ENCODE measurements around the gene SPTBN5. TPM values are rescaled to one million over a fixed set of nuclear protein-coding genes. Genes with fewer than 3 reads are reported as not detected.

SPTBN5 gene
- total RNA-seq, 2 donors from 2014 or later: 2.0 to 2.8 TPM

- Mint-ChIP-seq H3K9me3 (no peaks in the 10 kb centered on the region), H3K4me1 (peaks cover 5% of the 10 kb centered on the region), H3K27ac (no peak overlapping the region), H3K36me3 (ENCODE audit: low read depth) (peaks cover 16% of the 10 kb centered on the region), H3K4me3 (no peak overlapping the region), H3K27me3 (ENCODE audit: insufficient read depth) (peaks cover 3% of the 10 kb centered on the region)
- Histone ChIP-seq H3K4me3 (ENCODE audit: low read length) (no peak overlapping the region), H3K27me3 (ENCODE audit: control insufficient read depth, insufficient read depth, low read length, poor library complexity, severe bottlenecking) (no peaks in the 10 kb centered on the region), H3K36me3 (ENCODE audit: control insufficient read depth, insufficient read depth, low read length) (no peaks in the 10 kb centered on the region), H3K27ac (ENCODE audit: low read depth, low read length) (no peak overlapping the region), H3K4me1 (ENCODE audit: control insufficient read depth, insufficient read depth, low read length) (peaks cover 4% of the 10 kb centered on the region), H3K9ac (ENCODE audit: extremely low read depth, low read length, poor library complexity, severe bottlenecking) (no peak overlapping the region), H3K9me3 (ENCODE audit: control insufficient read depth, low read length) (no peaks in the 10 kb centered on the region)
- no peak for DNase-seq
- no peak for TF ChIP-seq CTCF (conservative IDR thresholded peaks at IDR 0.05)
- WGBS, 2 experiments (ENCODE audit: insufficient coverage in 1 of 2, insufficient read length in 1 of 2): 91 to 97% methylated on average over 9 to 10 of the region's 10 CpGs
Observed at GRCh38 chr15:41825145-41825544, 68.7 kb downstream of the SPTBN5 start.

- Histone ChIP-seq H3K27me3 (ENCODE audit: control insufficient read depth, insufficient read depth, low read length, poor library complexity, severe bottlenecking) (no peaks in the 10 kb centered on the region), H3K36me3 (ENCODE audit: control insufficient read depth, insufficient read depth, low read length) (no peaks in the 10 kb centered on the region), H3K9ac (ENCODE audit: extremely low read depth, low read length, poor library complexity, severe bottlenecking) (no peak overlapping the region), H3K27ac (ENCODE audit: low read depth, low read length) (no peak overlapping the region), H3K4me3 (ENCODE audit: low read length) (no peak overlapping the region), H3K4me1 (ENCODE audit: control insufficient read depth, insufficient read depth, low read length) (peaks cover 4% of the 10 kb centered on the region), H3K9me3 (ENCODE audit: control insufficient read depth, low read length) (no peaks in the 10 kb centered on the region)
- no peak for TF ChIP-seq CTCF (conservative IDR thresholded peaks at IDR 0.05)
- Mint-ChIP-seq H3K36me3 (ENCODE audit: low read depth) (peaks cover 15% of the 10 kb centered on the region), H3K9me3 (no peaks in the 10 kb centered on the region), H3K4me3 (no peak overlapping the region), H3K27ac (no peak overlapping the region), H3K4me1 (peaks cover 5% of the 10 kb centered on the region), H3K27me3 (ENCODE audit: insufficient read depth) (peaks cover 3% of the 10 kb centered on the region)
- WGBS, 2 experiments (ENCODE audit: insufficient coverage in 1 of 2, insufficient read length in 1 of 2): 93 to 97% methylated on average over 15 to 19 of the region's 19 CpGs
- DNase-seq: no peak
Observed at GRCh38 chr15:41824062-41824745, 69.6 kb downstream of the SPTBN5 start.

- peaks cover 2% of the 10 kb centered on the region for H3K4me1 Mint-ChIP-seq
- H3K9me3 Mint-ChIP-seq: no peaks in the 10 kb centered on the region
- Histone ChIP-seq H3K9ac (ENCODE audit: extremely low read depth, low read length, poor library complexity, severe bottlenecking) (no peak overlapping the region), H3K4me3 (ENCODE audit: low read length) (no peak overlapping the region), H3K4me1 (ENCODE audit: control insufficient read depth, insufficient read depth, low read length) (no peaks in the 10 kb centered on the region), H3K27me3 (ENCODE audit: control insufficient read depth, insufficient read depth, low read length, poor library complexity, severe bottlenecking) (no peaks in the 10 kb centered on the region), H3K9me3 (ENCODE audit: control insufficient read depth, low read length) (no peaks in the 10 kb centered on the region), H3K27ac (ENCODE audit: low read depth, low read length) (no peak overlapping the region), H3K36me3 (ENCODE audit: control insufficient read depth, insufficient read depth, low read length) (peaks cover 4% of the 10 kb centered on the region)
- 93 to 94% methylated on average over 3 to 11 of the region's 11 CpGs for WGBS, 2 experiments (ENCODE audit: insufficient coverage in 1 of 2, insufficient read length in 1 of 2)
- TF ChIP-seq CTCF (conservative IDR thresholded peaks at IDR 0.05): no peak
- H3K27ac Mint-ChIP-seq: no peak overlapping the region
- DNase-seq: no peak
- peaks cover 15% of the 10 kb centered on the region for H3K36me3 Mint-ChIP-seq (ENCODE audit: low read depth)
- H3K27me3 Mint-ChIP-seq (ENCODE audit: insufficient read depth): peaks cover 3% of the 10 kb centered on the region
- H3K4me3 Mint-ChIP-seq: no peak overlapping the region
Observed at GRCh38 chr15:41823502-41823901, 70.4 kb downstream of the SPTBN5 start.
